ENCODE data around the gene ANKRD62.
"Not testable (repeated sequence)": the region's sequence is repeated elsewhere in the genome, so short reads cannot be mapped to it uniquely, and the experiment has no call there.

Gene ANKRD62

DNA sequence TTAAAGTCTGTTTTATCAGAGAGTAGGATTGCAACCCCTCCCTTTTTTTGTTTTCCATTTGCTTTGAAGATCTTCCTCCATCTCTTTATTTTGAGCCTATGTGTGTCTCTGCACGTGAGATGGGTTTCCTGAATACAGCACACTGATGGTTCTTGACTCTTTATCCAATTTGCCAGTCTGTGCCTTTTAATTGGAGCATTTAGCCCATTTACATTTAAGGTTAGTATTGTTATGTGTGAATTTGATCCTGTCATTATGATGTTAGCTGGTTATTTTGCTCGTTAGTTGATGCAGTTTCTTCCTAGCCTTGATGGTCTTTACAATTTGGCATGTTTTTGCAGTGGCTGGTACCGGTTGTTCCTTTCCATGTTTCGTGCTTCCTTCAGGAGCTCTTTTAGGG lies 45.2 kb downstream of the ANKRD62 start:
- DNase-seq (ENCODE audit: low read depth, low spot score); H3K27me3 ChIP-seq (ENCODE audit: control insufficient read depth, insufficient read depth, low read length); H3K9me3 ChIP-seq (ENCODE audit: control insufficient read depth, insufficient read depth, low read length); H3K4me1 ChIP-seq (ENCODE audit: control insufficient read depth, insufficient read depth, low read length); H3K4me3 ChIP-seq (ENCODE audit: low read length); H3K36me3 ChIP-seq (ENCODE audit: control insufficient read depth, insufficient read depth, low read length); H3K27ac ChIP-seq (ENCODE audit: low read length): not testable (repeated sequence)
- WGBS (ENCODE audit: insufficient coverage, insufficient read length) = no CpG with 5 or more reads among the region's 4 CpGs

DNA sequence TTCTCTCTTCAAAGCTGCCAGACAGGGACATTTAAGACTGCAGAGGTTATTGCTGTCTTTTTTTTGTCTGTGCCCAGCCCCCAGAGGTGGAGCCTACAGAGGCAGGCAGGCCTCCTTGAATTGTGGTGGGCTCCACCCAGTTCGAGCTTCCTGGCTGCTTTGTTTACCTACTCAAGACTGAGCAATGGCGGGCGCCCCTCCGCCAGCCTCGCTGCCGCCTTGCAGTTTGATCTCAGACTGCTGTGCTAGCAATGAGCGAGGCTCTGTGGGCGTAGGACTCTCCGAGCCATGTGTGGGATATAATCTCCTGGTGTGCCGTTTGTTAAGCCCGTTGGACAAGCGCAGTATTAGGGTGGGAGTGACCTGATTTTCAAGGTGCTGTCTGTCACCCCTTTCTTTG lies 47.2 kb downstream of the ANKRD62 start:
- H3K27me3 ChIP-seq (ENCODE audit: control insufficient read depth, insufficient read depth, low read length); H3K36me3 ChIP-seq (ENCODE audit: control insufficient read depth, insufficient read depth, low read length); H3K9me3 ChIP-seq (ENCODE audit: control insufficient read depth, insufficient read depth, low read length); DNase-seq (ENCODE audit: low read depth, low spot score); H3K27ac ChIP-seq (ENCODE audit: low read length); H3K4me1 ChIP-seq (ENCODE audit: control insufficient read depth, insufficient read depth, low read length); H3K4me3 ChIP-seq (ENCODE audit: low read length): not testable (repeated sequence)
- WGBS (ENCODE audit: insufficient coverage, insufficient read length) = no CpG with 5 or more reads among the region's 12 CpGs

DNA sequence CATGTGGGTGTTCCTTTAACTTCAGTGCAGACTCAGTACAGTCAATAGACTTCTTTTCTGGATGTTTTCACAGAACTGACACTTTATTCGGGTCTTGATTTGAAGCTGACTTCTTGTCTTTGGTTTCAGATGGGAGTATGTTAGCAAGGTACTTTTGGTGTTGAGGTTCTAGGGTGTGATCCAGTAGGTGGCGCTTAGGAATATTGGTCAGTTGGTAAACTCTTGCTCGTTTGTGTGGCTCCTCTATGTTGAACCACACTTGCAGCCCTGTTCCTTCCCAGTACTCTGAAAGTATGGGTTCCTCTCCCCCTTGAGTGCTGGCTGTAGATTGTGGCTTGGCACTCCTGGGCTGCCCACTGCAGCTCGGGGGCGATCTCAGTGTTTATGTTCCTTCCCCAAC lies 48.1 kb downstream of the ANKRD62 start:
- H3K4me1 ChIP-seq (ENCODE audit: control insufficient read depth, insufficient read depth, low read length); H3K9me3 ChIP-seq (ENCODE audit: control insufficient read depth, insufficient read depth, low read length); H3K36me3 ChIP-seq (ENCODE audit: control insufficient read depth, insufficient read depth, low read length); H3K27me3 ChIP-seq (ENCODE audit: control insufficient read depth, insufficient read depth, low read length); H3K4me3 ChIP-seq (ENCODE audit: low read length); DNase-seq (ENCODE audit: low read depth, low spot score); H3K27ac ChIP-seq (ENCODE audit: low read length): not testable (repeated sequence)
- no CpG with 5 or more reads among the region's 5 CpGs for WGBS (ENCODE audit: insufficient coverage, insufficient read length)

DNA sequence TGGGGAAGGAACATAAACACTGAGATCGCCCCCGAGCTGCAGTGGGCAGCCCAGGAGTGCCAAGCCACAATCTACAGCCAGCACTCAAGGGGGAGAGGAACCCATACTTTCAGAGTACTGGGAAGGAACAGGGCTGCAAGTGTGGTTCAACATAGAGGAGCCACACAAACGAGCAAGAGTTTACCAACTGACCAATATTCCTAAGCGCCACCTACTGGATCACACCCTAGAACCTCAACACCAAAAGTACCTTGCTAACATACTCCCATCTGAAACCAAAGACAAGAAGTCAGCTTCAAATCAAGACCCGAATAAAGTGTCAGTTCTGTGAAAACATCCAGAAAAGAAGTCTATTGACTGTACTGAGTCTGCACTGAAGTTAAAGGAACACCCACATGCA lies 55.8 kb downstream of the ANKRD62 start:
- not testable (repeated sequence) for H3K27me3 ChIP-seq (ENCODE audit: control insufficient read depth, insufficient read depth, low read length); H3K4me3 ChIP-seq (ENCODE audit: low read length); DNase-seq (ENCODE audit: low read depth, low spot score); H3K36me3 ChIP-seq (ENCODE audit: control insufficient read depth, insufficient read depth, low read length); H3K27ac ChIP-seq (ENCODE audit: low read length); H3K4me1 ChIP-seq (ENCODE audit: control insufficient read depth, insufficient read depth, low read length); H3K9me3 ChIP-seq (ENCODE audit: control insufficient read depth, insufficient read depth, low read length)
- no CpG with 5 or more reads among the region's 5 CpGs for WGBS (ENCODE audit: insufficient coverage, insufficient read length)

DNA sequence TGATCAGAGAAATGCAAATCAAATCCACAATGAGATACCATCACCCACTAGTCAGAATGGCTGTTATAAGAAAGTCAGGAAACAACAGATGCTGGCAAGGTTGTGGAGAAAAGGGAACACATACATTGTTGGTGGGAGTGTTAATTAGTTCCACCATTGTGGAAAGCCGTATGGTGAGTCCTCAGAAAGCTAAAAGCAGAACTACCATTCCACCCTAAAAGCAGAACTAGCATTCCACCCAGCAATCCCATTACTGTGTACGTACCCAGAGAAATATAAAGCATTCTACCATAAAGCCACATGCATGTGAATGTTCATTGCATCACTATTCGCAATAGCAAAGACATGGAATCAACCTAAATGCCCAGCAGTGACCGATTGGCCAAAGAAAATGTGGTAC lies 60.7 kb downstream of the ANKRD62 start:
- WGBS (ENCODE audit: insufficient coverage, insufficient read length) = no CpG with 5 or more reads among the region's 4 CpGs
- H3K4me3 ChIP-seq (ENCODE audit: low read length) = no peak overlapping the region

DNA sequence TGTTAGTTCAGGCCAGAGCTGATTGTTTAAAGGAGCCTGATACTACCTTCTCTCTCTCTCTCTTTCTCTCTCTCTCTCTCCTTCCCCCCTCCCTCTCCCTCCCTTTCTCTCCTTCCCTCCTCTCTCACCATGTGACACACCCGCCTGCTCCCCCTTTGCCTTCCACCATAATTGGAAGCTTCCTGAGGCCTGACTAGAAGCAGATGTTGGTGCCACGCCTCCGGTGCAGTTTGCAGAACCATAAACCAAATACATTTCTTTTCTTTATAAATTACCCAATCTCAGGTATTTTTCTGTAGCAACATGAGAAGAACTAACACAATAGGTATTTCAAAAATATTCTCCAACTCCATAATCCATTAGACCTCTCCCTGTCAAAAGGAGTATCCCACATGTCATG lies 62.4 kb downstream of the ANKRD62 start:
- WGBS (ENCODE audit: insufficient coverage, insufficient read length) = no CpG with 5 or more reads among the region's 3 CpGs
- Histone ChIP-seq H3K36me3 (ENCODE audit: control insufficient read depth, insufficient read depth, low read length) (no peaks in the 10 kb centered on the region), H3K27me3 (ENCODE audit: control insufficient read depth, insufficient read depth, low read length) (no peaks in the 10 kb centered on the region), H3K4me1 (ENCODE audit: control insufficient read depth, insufficient read depth, low read length) (no peaks in the 10 kb centered on the region), H3K4me3 (ENCODE audit: low read length) (no peak overlapping the region), H3K9me3 (ENCODE audit: control insufficient read depth, insufficient read depth, low read length) (no peaks in the 10 kb centered on the region), H3K27ac (ENCODE audit: low read length) (no peak overlapping the region)
- no peak for DNase-seq (ENCODE audit: low read depth, low spot score)

More for the DNA sequence above, 60.7 kb downstream of the ANKRD62 start:
- no peak for DNase-seq (ENCODE audit: low read depth, low spot score)
- H3K4me1 ChIP-seq (ENCODE audit: control insufficient read depth, insufficient read depth, low read length) = no peaks in the 10 kb centered on the region
- H3K9me3 ChIP-seq (ENCODE audit: control insufficient read depth, insufficient read depth, low read length) = no peaks in the 10 kb centered on the region
- no peaks in the 10 kb centered on the region for H3K36me3 ChIP-seq (ENCODE audit: control insufficient read depth, insufficient read depth, low read length)
- H3K27me3 ChIP-seq (ENCODE audit: control insufficient read depth, insufficient read depth, low read length) = no peaks in the 10 kb centered on the region
- H3K27ac ChIP-seq (ENCODE audit: low read length) = no peak overlapping the region

DNA sequence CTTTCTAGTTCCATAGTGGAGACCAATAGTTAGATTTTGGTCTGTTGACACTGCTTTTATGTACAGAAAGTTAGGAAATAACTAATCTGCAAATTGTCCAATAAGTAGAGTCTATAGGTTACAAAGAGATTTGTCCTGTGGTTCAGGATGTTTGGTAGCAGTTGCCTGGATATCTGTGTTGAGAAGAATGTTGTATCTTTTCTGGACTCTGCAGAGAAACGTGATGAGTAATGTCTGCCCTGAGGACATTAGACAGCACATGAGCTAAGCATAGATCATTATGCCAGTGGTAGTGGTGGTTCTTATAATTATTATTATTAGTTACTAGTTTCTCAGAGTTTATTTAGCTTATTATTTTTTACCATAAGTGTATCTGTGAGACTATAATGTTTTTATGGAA lies 65.8 kb downstream of the ANKRD62 start:
- no peak for DNase-seq (ENCODE audit: low read depth, low spot score)
- no CpG with 5 or more reads among the region's 1 CpG for WGBS (ENCODE audit: insufficient coverage, insufficient read length)
- Histone ChIP-seq H3K9me3 (ENCODE audit: control insufficient read depth, insufficient read depth, low read length) (no peaks in the 10 kb centered on the region), H3K4me1 (ENCODE audit: control insufficient read depth, insufficient read depth, low read length) (no peaks in the 10 kb centered on the region), H3K4me3 (ENCODE audit: low read length) (no peak overlapping the region), H3K36me3 (ENCODE audit: control insufficient read depth, insufficient read depth, low read length) (no peaks in the 10 kb centered on the region), H3K27ac (ENCODE audit: low read length) (no peak overlapping the region), H3K27me3 (ENCODE audit: control insufficient read depth, insufficient read depth, low read length) (no peaks in the 10 kb centered on the region)

DNA sequence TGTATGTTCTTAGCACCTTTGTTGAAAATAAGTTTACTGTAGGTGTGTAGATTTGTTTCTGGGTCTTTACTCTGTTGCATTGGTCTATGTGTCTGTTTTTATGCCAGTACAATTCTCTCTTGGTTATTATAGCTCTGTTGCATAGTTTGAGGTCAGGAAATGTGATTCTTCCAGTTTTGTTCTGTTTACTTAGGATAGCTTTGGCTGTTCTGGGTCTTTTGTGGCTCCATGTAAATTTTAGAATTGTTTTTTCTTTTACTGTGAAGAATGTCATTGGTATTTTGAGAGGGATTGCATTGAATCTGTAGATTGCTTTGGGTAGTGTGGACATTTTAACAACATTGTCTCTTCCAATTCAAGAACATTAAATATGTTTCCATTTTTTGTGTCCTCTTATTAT lies 69.1 kb downstream of the ANKRD62 start:
- Histone ChIP-seq H3K4me3 (ENCODE audit: low read length) (no peak overlapping the region), H3K4me1 (ENCODE audit: control insufficient read depth, insufficient read depth, low read length) (no peaks in the 10 kb centered on the region), H3K36me3 (ENCODE audit: control insufficient read depth, insufficient read depth, low read length) (no peaks in the 10 kb centered on the region), H3K27ac (ENCODE audit: low read length) (no peak overlapping the region), H3K27me3 (ENCODE audit: control insufficient read depth, insufficient read depth, low read length) (no peaks in the 10 kb centered on the region), H3K9me3 (ENCODE audit: control insufficient read depth, insufficient read depth, low read length) (no peaks in the 10 kb centered on the region)
- DNase-seq (ENCODE audit: low read depth, low spot score) = no peak

DNA sequence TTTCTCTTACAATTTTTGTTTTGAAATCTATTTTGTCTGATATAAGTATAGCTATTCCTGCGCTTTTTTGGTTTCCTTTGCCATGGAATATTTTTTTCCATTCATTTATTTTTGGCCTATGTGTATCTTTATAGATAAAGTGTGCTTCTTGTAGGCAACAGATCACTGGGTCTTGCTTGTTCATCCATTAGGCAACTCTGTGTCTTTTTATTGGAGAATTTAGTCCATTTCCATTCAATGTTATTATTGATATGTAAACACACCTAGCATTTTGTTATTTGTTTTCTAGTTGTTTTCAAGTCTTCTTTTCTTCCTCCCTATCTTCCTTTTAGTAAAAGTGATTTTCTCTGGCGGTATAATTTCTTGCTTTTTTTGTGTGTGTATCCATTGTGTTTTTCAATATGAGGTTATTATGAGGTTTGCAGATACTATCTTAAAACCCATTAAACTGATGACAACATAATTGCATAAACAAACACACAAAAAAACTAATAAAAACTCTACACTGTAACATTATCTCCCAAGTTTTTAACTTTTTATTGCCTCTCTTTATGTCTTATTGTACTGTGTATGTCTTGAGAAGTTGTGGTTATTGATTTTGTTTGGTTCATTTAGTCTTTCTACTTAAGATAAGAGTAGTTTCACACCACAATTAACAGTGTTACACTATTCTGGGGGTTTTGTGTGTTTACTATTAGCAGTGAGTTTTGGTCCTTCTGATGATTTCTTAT lies 71.6 kb downstream of the ANKRD62 start:
- Histone ChIP-seq H3K36me3 (ENCODE audit: control insufficient read depth, insufficient read depth, low read length) (no peaks in the 10 kb centered on the region), H3K27me3 (ENCODE audit: control insufficient read depth, insufficient read depth, low read length) (no peaks in the 10 kb centered on the region), H3K9me3 (ENCODE audit: control insufficient read depth, insufficient read depth, low read length) (no peaks in the 10 kb centered on the region), H3K27ac (ENCODE audit: low read length) (no peak overlapping the region), H3K4me3 (ENCODE audit: low read length) (no peak overlapping the region), H3K4me1 (ENCODE audit: control insufficient read depth, insufficient read depth, low read length) (no peaks in the 10 kb centered on the region)
- no CpG with 5 or more reads among the region's 2 CpGs for WGBS (ENCODE audit: insufficient coverage, insufficient read length)
- DNase-seq (ENCODE audit: low read depth, low spot score) = no peak

All from iPS DF 6.9 (cell line).